HG03565 (cell line): ENCODE data around the gene CLEC4E.
"Not testable (repeated sequence)": the region's sequence is repeated elsewhere in the genome, so short reads cannot be mapped to it uniquely, and the experiment has no call there.

Experiments used
- ATAC-seq: cut with Tn5 transposase; IDR thresholded peaks from one replicate; pipeline ENCODE4 v1.9.1; 2021; ENCODE audit warnings: mild to moderate bottlenecking, moderate library complexity; ENCODE audit not compliant: unreplicated experiment

The CLEC4E gene

GRCh38 chr12:8541562-8541961 is 857 bp upstream of the CLEC4E start:
- no peak for ATAC-seq

GRCh38 chr12:8537820-8538219 is 2.9 kb downstream of the CLEC4E start:
- ATAC-seq = not testable (repeated sequence)

- ATAC-seq = no peak
These were observed 8.7 kb downstream of the CLEC4E start for GRCh38 chr12:8532045-8532444.

- ATAC-seq = no peak
These were observed 13.2 kb downstream of the CLEC4E start for GRCh38 chr12:8527250-8528130.

- no peak for ATAC-seq
These were observed 21.5 kb downstream of the CLEC4E start for GRCh38 chr12:8519171-8519570.

- ATAC-seq = no peak
These were observed 22.7 kb downstream of the CLEC4E start for GRCh38 chr12:8517971-8518370.

- ATAC-seq = no peak
These were observed 27.4 kb downstream of the CLEC4E start, which contains the start of gene CLEC4D for GRCh38 chr12:8513256-8513655. Gene CLEC4D (plus strand): TSS chr12:8513503. CDS start chr12:8513733, 230 bp downstream.

GRCh38 chr12:8508910-8509841 is 31.5 kb downstream of the CLEC4E start:
- ATAC-seq = no peak

- no peak for ATAC-seq
These were observed 32.5 kb downstream of the CLEC4E start for GRCh38 chr12:8508223-8508622.

GRCh38 chr12:8507596-8507995 is 33.1 kb downstream of the CLEC4E start:
- no peak for ATAC-seq

GRCh38 chr12:8504351-8504750 is 36.4 kb downstream of the CLEC4E start:
- ATAC-seq = no peak

- ATAC-seq = no peak
These were observed 39.0 kb downstream of the CLEC4E start for GRCh38 chr12:8501720-8502119.

GRCh38 chr12:8499616-8500015 is 41.1 kb downstream of the CLEC4E start:
- ATAC-seq = no peak

- ATAC-seq = not testable (repeated sequence)
These were observed 44.6 kb downstream of the CLEC4E start for GRCh38 chr12:8496074-8496473.

- ATAC-seq = not testable (repeated sequence)
These were observed 45.0 kb downstream of the CLEC4E start for GRCh38 chr12:8495671-8496070.

GRCh38 chr12:8493084-8493483 is 47.6 kb downstream of the CLEC4E start:
- peak; percentile 93 for ATAC-seq

GRCh38 chr12:8491646-8492530 is 48.8 kb downstream of the CLEC4E start:
- no peak for ATAC-seq
